Breast epithelium (tissue), 3 donors: ENCODE data around the gene DACT2.

Experiments used
- CTCF ChIP-seq, 3 donors: fragments of 450-650 bp; IDR thresholded peaks; one replicate each; pipeline ENCODE4 v1.5.1; 2016 to 2017; ENCODE audit warnings: antibody characterized with exemption in 3 of 3, mild to moderate bottlenecking in 3 of 3, moderate library complexity in 3 of 3
- POLR2A ChIP-seq: fragments of 450-650 bp; IDR thresholded peaks from one replicate; pipeline ENCODE4 v1.6.1; 2016; ENCODE audit warnings: antibody characterized with exemption, mild to moderate bottlenecking, moderate library complexity
- POLR2AphosphoS5 ChIP-seq, 3 donors: sonication (generic); formaldehyde crosslinking; IDR thresholded peaks; one replicate each; pipeline ENCODE4 v1.6.1; 2017; ENCODE audit warnings: antibody characterized with exemption in 3 of 3

- TF ChIP-seq POLR2AphosphoS5 (IDR thresholded peaks at IDR 0.05), result peak in 1 of 3 donors; percentile 16
- TF ChIP-seq CTCF (IDR thresholded peaks at IDR 0.05), result peak in 1 of 3 donors; percentile 30
- no peak for TF ChIP-seq POLR2A
These were observed 4.6 kb downstream of the DACT2 start for GRCh38 chr6:168314948-168315347.
